CD4-positive, CD25-positive, alpha-beta regulatory T cell (primary cell): ENCODE results near the gene CPXM1. TPM values are rescaled to one million over a fixed set of nuclear protein-coding genes. Genes with fewer than 3 reads are reported as not detected.
A peak's percentile ranks its signal among the peaks of the same experiment; 100 is the strongest.

ENCODE experiments used
- ATAC-seq, 2 donors: fragments of 150-1000 bp; cut with Tn5 transposase; one replicate each; pipeline ENCODE4 v1.10.0; 2021; ENCODE audit warnings: low read depth in 2 of 2, moderate number of reproducible peaks in 2 of 2, moderate library complexity in 1 of 2
- DNase-seq, 3 donors: peaks; one replicate each; pipeline versions ENCODE4 v3.0.0 to v3.0.0-alpha.2; 2012 to 2022; ENCODE audit warnings: mixed read lengths in 1 of 3
- H3K27ac ChIP-seq: one replicate; pipeline ENCODE4 v1.7.0; 2013; ENCODE audit warnings: mild to moderate bottlenecking, low read length; ENCODE audit not compliant: insufficient read depth, poor library complexity, severe bottlenecking
- H3K27me3 ChIP-seq: one replicate; pipeline ENCODE4 v1.7.0; 2013; ENCODE audit warnings: low read length; ENCODE audit not compliant: control insufficient read depth, insufficient read depth
- H3K36me3 ChIP-seq: one replicate; pipeline ENCODE4 v1.7.0; 2013; ENCODE audit warnings: mild to moderate bottlenecking, low read length, moderate library complexity; ENCODE audit not compliant: control insufficient read depth, insufficient read depth
- H3K4me1 ChIP-seq: 2 replicates; pipeline ENCODE4 v1.7.0; 2013; ENCODE audit warnings: mild to moderate bottlenecking, low read length; ENCODE audit not compliant: insufficient read depth, control insufficient read depth, poor library complexity, severe bottlenecking
- H3K4me3 ChIP-seq: one replicate; pipeline ENCODE4 v1.7.0; 2013; ENCODE audit warnings: low read depth, mild to moderate bottlenecking, low read length, moderate library complexity
- H3K9me3 ChIP-seq, 2 experiments: 1 replicate in 1 of 2; 2 replicates in 1 of 2; pipeline ENCODE4 v1.7.0; 2013; ENCODE audit warnings: low read length in 2 of 2, mild to moderate bottlenecking in 1 of 2, moderate library complexity in 1 of 2; ENCODE audit not compliant: control insufficient read depth in 2 of 2
- H3K27ac Mint-ChIP-seq, 3 donors: one replicate each; pipeline ENCODE4 v1.8.0; 2020 to 2022; ENCODE audit warnings: mild to moderate bottlenecking in 3 of 3, mixed read lengths in 3 of 3, moderate library complexity in 2 of 3
- H3K27me3 Mint-ChIP-seq: one replicate; pipeline ENCODE4 v1.8.0; 2022; ENCODE audit warnings: mild to moderate bottlenecking, mixed read lengths
- H3K36me3 Mint-ChIP-seq: one replicate; pipeline ENCODE4 v1.8.0; 2020; ENCODE audit warnings: mixed read lengths
- H3K4me1 Mint-ChIP-seq, 4 donors: one replicate each; pipeline ENCODE4 v1.8.0; 2020 to 2022; ENCODE audit warnings: mixed read lengths in 4 of 4, mild to moderate bottlenecking in 1 of 4
- H3K4me3 Mint-ChIP-seq, 4 donors: one replicate each; pipeline ENCODE4 v1.8.0; 2020 to 2022; ENCODE audit warnings: mild to moderate bottlenecking in 4 of 4, mixed read lengths in 4 of 4, moderate library complexity in 3 of 4
- H3K9me3 Mint-ChIP-seq, 7 donors: one replicate each; pipeline ENCODE4 v1.8.0; 2020 to 2022; ENCODE audit warnings: mixed read lengths in 7 of 7, mild to moderate bottlenecking in 3 of 7, moderate library complexity in 2 of 7
- polyA plus RNA-seq, 4 donors: library from polyadenylated mRNA; unstranded; fragments of 300-500 nt; fragmentation: Illumina TruSeq; gene quantifications; one replicate each; pipeline ENCODE4 v1.2.3, GENCODE V29; 2021
- total RNA-seq: library from RNA; stranded (reverse); gene quantifications from one replicate; pipeline ENCODE4 v1.2.3, GENCODE V29; 2022

Gene CPXM1
- total and polyA plus RNA-seq, 5 donors from 2014 or later, result 0.10 to 1.2 TPM; not detected in 3

DNA sequence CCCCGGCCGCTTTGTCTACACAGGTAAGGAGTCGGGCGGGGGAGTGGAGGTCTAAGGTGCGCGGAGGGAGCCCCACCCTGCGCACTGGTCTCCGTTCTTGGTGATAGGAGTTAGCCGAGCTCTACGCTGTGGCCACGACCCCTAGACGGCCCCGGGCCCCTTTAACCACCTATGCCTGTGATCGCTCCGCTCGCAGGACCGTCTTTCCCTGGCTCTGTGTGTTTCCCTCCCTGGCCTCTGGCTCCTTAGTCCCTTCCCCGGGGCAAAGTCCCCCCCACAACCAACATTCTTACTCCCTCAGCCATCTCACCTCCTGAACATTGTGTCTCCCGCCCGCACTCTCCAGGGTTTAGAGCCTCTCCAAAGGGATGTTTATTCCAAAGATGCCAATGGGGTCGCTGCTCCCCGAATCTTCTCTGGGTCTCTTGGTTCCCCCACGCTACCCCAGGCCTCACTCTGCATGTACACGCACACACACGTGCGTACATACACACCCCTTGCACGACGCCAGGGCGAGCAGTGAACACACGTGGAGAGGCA lies 50.4 kb downstream of the CPXM1 start:
- Mint-ChIP-seq H3K4me3 (peak overlapping the region; percentile 55 to 87 (median 56)), H3K36me3 (no peaks in the 10 kb centered on the region), H3K27me3 (peaks cover 53% of the 10 kb centered on the region), H3K4me1 (peaks cover 4 to 38% (median 22%) of the 10 kb centered on the region in 4 donors), H3K27ac (peak overlapping the region; percentile 50 to 87 (median 51)), H3K9me3 (no peaks in the 10 kb centered on the region)
- ATAC-seq, result no peak
- peaks cover 33% of the 10 kb centered on the region for H3K4me1 ChIP-seq
- no peak for DNase-seq
- no peak overlapping the region for H3K27ac ChIP-seq
- H3K27me3 ChIP-seq, result peaks cover 13% of the 10 kb centered on the region
- H3K4me3 ChIP-seq, result no peak overlapping the region
- no peaks in the 10 kb centered on the region for H3K9me3 ChIP-seq
- no peaks in the 10 kb centered on the region for H3K36me3 ChIP-seq

DNA sequence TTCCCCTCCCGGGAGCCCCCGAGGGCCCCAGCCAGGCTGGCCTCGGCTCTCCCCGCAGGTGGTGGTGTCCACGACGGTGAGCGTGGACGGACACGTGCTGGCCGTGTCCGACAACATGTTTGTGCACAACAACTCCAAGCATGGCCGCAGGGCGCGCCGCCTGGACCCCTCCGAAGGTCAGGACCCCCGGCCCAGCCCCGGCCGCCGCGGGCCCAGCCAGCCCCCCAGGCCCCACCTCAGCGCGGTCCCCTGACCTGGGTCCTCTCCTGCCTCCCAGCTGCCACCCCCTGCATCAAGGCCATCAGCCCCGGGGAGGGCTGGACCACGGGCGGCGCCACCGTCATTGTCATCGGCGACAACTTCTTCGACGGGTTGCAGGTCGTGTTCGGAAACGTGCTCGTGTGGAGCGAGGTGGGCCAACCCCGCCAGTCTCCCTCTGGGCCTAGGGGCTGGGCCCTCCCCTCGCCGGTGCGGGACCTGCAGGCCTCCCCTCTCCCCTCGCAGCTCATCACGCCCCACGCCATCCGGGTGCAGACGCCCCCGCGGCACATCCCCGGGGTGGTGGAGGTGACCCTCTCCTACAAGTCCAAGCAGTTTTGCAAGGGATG lies 51.0 kb downstream of the CPXM1 start:
- H3K4me1 Mint-ChIP-seq, result peaks cover 4 to 38% (median 22%) of the 10 kb centered on the region in 4 donors
- Histone ChIP-seq H3K36me3 (no peaks in the 10 kb centered on the region), H3K4me1 (peaks cover 33% of the 10 kb centered on the region), H3K27ac (no peak overlapping the region), H3K4me3 (no peak overlapping the region), H3K9me3 (no peaks in the 10 kb centered on the region), H3K27me3 (peaks cover 10% of the 10 kb centered on the region)
- no peak overlapping the region for H3K27ac Mint-ChIP-seq
- peaks cover 51% of the 10 kb centered on the region for H3K27me3 Mint-ChIP-seq
- H3K9me3 Mint-ChIP-seq, result no peaks in the 10 kb centered on the region
- H3K4me3 Mint-ChIP-seq, result peak overlapping the region in 2 of 4 donors; percentile 55 to 87
- no peak for ATAC-seq
- no peaks in the 10 kb centered on the region for H3K36me3 Mint-ChIP-seq
- DNase-seq, result no peak

DNA sequence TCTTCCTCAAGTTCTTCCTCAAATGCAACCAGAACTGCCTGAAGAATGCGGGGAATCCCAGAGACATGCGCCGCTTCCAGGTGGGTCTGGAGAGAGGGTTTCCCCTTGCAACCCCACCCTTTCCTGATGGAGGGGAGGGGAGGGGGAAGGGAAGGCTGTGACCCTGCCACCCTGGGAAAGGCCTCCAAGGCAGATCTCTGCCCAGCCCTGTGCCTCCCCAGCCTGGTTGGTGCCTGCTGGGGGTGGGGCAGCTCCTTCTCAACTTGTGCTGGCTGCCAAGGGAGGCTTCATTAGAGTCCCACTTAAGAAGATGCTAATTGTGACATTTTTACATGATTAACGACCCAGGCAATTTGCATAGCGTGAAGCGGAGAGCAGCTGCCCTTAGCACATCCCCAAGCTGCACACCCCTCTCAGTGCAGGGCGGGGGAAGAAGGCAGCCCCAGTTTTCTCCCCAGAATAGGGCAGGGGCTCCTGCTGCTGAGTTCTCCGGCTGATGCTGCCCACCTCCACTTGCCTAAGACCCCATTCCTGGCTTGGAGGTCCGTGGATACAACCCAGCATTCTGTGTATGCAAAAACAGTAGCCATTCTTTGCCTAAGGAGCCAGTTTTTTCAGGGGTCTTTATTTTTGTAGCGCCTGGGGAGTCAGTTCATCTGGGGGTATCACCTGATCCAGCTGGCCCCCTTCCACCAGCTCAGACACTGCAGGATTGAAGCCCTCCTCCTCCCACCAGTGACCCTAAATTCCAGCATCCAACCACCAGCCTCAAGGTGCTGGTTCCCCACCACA lies 51.7 kb downstream of the CPXM1 start:
- Histone ChIP-seq H3K4me1 (peaks cover 33% of the 10 kb centered on the region), H3K27me3 (peaks cover 5% of the 10 kb centered on the region), H3K9me3 (no peaks in the 10 kb centered on the region), H3K36me3 (no peaks in the 10 kb centered on the region), H3K27ac (no peak overlapping the region), H3K4me3 (no peak overlapping the region)
- H3K4me3 Mint-ChIP-seq, result peak overlapping the region in 1 of 4 donors; percentile 67
- peaks cover 4 to 33% (median 22%) of the 10 kb centered on the region in 4 donors for H3K4me1 Mint-ChIP-seq
- H3K9me3 Mint-ChIP-seq, result no peaks in the 10 kb centered on the region
- DNase-seq, result no peak
- ATAC-seq, result no peak
- no peaks in the 10 kb centered on the region for H3K36me3 Mint-ChIP-seq
- H3K27me3 Mint-ChIP-seq, result peaks cover 44% of the 10 kb centered on the region
- H3K27ac Mint-ChIP-seq, result no peak overlapping the region

DNA sequence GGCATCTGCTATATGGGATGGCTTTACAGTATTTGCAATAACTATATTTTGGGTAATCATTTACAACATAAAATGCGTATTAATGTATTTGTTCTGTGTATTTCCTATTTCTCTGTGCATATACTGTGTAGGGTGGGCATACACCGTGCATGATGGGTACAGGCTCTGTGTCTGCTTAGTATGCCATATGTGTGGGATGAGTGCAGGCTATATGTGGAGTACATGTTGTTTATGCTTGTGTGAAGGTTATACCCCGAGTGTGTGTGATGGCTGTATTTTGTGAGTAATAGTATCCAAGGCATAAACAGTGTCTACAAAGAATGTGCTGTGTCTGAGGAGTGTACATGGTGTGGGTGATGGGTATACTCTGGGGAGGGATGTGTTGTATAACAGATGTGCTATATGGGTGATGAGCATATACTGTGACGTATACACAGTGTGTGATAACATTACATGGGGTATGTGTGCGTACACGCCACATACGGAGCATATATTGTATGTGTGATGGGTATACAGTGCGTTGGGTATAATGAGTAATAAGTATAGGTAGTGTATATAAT lies 52.7 kb downstream of the CPXM1 start:
- no peaks in the 10 kb centered on the region for H3K36me3 ChIP-seq
- H3K4me1 Mint-ChIP-seq, result peaks cover 0 to 31% (median 22%) of the 10 kb centered on the region in 4 donors

DNA sequence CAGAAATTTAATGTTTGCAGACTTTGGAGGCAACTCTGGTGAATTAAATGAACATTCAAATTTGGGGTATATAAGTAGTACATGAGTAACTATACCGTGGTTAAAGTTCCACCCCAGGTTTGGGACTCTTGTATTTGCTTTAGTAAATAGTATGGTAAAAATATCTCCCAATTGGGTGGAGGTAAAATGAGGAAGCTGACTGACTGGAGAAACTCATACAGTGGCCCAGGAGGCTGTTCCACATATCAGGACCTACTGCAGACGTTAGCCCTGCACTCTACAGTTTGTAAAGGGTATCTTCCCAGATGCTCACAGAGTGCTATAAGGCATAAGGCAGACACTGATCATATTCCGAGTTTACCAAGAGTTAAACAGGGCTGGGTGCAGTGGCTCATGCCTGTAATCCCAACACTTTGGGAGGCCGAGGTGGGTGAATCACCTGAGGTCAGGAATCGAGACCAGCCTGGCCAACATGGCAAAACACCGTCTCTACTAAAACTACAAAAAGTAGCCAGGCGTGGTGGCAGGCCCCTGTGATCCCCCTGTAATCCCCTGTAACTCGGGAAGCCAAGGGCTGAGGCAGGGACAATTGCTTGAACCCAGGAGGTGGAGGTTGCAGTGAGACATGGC lies 53.7 kb downstream of the CPXM1 start:
- Mint-ChIP-seq H3K4me3 (no peak overlapping the region), H3K27me3 (peaks cover 32% of the 10 kb centered on the region), H3K27ac (peak overlapping the region in 1 of 3 donors; percentile 16), H3K36me3 (no peaks in the 10 kb centered on the region), H3K4me1 (peaks cover 4 to 40% (median 30%) of the 10 kb centered on the region in 4 donors), H3K9me3 (no peaks in the 10 kb centered on the region)
- no peaks in the 10 kb centered on the region for H3K27me3 ChIP-seq
- H3K36me3 ChIP-seq, result no peaks in the 10 kb centered on the region
- peaks cover 32% of the 10 kb centered on the region for H3K4me1 ChIP-seq
- ATAC-seq, result no peak
- DNase-seq, result no peak
- H3K27ac ChIP-seq, result no peak overlapping the region
- H3K4me3 ChIP-seq, result no peak overlapping the region
- no peaks in the 10 kb centered on the region for H3K9me3 ChIP-seq

More for the DNA sequence above, 52.7 kb downstream of the CPXM1 start:
- peak overlapping the region in 1 of 3 donors; percentile 28 for H3K27ac Mint-ChIP-seq
- ATAC-seq, result no peak
- Histone ChIP-seq H3K9me3 (no peaks in the 10 kb centered on the region), H3K27me3 (no peaks in the 10 kb centered on the region), H3K27ac (no peak overlapping the region), H3K4me3 (no peak overlapping the region), H3K4me1 (peaks cover 32% of the 10 kb centered on the region)
- no peak for DNase-seq
- H3K36me3 Mint-ChIP-seq, result no peaks in the 10 kb centered on the region
- H3K9me3 Mint-ChIP-seq, result no peaks in the 10 kb centered on the region
- H3K27me3 Mint-ChIP-seq, result peaks cover 34% of the 10 kb centered on the region
- H3K4me3 Mint-ChIP-seq, result peak overlapping the region in 1 of 4 donors; percentile 31

DNA sequence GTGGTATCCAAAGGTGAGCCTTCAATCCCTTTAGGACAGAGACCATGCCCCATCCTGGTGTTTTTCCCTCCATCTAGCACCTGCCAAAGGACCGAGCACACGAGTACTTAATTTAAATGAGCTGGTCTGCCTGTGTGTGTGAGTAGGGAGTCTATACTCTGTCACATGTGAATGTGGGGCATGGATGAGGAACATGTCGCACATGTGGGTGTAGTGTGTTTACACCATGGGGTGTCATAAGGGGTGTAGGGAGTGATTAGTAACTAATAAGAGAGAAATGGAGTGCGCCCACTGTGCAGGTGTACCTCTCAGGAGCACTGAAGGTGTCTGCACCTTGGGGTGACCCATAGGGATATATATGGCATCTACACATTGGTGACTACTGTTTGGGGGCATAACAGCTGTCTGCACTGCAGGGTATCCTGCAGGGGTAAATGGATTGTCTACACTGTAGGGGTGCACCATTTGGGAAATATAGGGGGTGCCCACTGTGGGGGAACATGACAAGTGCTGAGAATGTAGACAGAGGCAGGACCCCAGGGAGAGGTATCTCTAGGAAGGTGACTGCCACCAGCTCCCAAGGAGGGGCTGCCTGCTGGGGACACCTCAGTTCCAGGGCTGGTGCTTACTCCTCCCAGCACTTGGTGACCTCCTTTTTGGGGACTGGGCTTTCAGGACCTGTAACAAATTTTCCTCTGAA lies 54.3 kb downstream of the CPXM1 start:
- Histone ChIP-seq H3K9me3 (no peaks in the 10 kb centered on the region), H3K4me3 (no peak overlapping the region), H3K27ac (no peak overlapping the region), H3K36me3 (no peaks in the 10 kb centered on the region), H3K4me1 (peaks cover 32% of the 10 kb centered on the region), H3K27me3 (no peaks in the 10 kb centered on the region)
- Mint-ChIP-seq H3K4me3 (no peak overlapping the region), H3K27ac (peak overlapping the region in 2 of 3 donors; percentile 61 to 82), H3K36me3 (no peaks in the 10 kb centered on the region), H3K9me3 (no peaks in the 10 kb centered on the region), H3K4me1 (peaks cover 11 to 42% (median 35%) of the 10 kb centered on the region in 4 donors), H3K27me3 (peaks cover 28% of the 10 kb centered on the region)
- no peak for DNase-seq
- no peak for ATAC-seq
